Measurements from ENCODE around the gene SSC5D. TPM values are rescaled to one million over a fixed set of nuclear protein-coding genes. Genes with fewer than 3 reads are reported as not detected.

SSC5D gene
- total RNA-seq, 1 donor, result 77.4 TPM

DNA sequence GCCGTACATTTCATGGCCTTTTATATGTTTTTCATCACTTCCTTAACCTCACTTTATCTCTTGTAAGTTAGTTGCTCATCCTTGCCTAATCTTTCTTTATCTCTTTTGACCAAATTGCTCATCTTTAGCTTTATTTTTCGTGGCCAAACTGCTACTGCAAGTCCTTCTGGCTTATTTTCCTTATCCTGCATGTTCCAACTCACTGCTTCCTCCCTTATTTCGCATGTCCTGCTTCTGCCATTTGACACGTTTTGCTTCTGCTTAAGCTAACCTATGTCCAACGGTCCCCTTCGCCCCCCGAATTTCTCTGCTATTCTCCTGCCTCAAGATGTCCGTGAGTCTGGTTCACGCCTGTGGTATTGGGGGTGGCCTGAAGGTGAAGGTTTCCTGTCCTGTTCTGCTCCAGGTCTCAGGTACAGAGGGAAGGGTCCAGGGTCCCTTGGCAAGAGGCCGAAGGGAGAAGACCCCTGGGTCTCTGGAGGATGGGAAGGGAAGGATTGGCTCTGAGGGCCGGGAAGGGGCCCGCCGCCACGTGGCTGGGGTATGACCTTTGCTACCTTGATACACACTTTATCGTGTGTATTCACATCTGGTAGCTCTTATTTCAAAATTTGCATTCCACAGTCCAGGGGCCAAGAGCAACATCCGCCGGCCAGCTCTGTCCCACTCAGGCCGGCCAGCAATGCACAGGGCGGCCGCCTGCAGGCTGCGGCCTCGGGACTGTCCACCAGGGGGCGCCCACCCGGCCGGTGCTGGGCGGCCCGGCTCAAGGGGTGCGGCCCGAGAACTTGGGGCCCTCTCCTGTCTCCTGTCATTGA, 20.8 kb upstream of the SSC5D start:
- DNase-seq (ENCODE audit: insufficient read length, low spot score, missing footprints), result peak; percentile 99
- Histone ChIP-seq H3K27me3 (ENCODE audit: insufficient read depth, low read length) (no peaks in the 10 kb centered on the region), H3K36me3 (ENCODE audit: insufficient read depth, low read length) (no peaks in the 10 kb centered on the region), H3K4me1 (ENCODE audit: insufficient read depth, low read length) (peaks cover 15% of the 10 kb centered on the region), H3K4me2 (ENCODE audit: insufficient read depth, low read length) (peak overlapping the region; percentile 56), H2AFZ (ENCODE audit: low read length) (peak overlapping the region; percentile 65), H3K79me2 (ENCODE audit: insufficient read depth, low read length) (no peaks in the 10 kb centered on the region), H3K4me3 (ENCODE audit: insufficient read depth, low read length) (peak overlapping the region; percentile 31), H4K20me1 (ENCODE audit: insufficient read depth, low read length) (no peaks in the 10 kb centered on the region), H3K27ac (ENCODE audit: low read depth, low read length) (peak overlapping the region; percentile 66), H3K9me3 (ENCODE audit: low read depth, low read length) (no peaks in the 10 kb centered on the region)
- TF ChIP-seq, protein P1, sequence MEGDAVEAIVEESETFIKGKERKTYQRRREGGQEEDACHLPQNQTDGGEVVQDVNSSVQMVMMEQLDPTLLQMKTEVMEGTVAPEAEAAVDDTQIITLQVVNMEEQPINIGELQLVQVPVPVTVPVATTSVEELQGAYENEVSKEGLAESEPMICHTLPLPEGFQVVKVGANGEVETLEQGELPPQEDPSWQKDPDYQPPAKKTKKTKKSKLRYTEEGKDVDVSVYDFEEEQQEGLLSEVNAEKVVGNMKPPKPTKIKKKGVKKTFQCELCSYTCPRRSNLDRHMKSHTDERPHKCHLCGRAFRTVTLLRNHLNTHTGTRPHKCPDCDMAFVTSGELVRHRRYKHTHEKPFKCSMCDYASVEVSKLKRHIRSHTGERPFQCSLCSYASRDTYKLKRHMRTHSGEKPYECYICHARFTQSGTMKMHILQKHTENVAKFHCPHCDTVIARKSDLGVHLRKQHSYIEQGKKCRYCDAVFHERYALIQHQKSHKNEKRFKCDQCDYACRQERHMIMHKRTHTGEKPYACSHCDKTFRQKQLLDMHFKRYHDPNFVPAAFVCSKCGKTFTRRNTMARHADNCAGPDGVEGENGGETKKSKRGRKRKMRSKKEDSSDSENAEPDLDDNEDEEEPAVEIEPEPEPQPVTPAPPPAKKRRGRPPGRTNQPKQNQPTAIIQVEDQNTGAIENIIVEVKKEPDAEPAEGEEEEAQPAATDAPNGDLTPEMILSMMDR (IDR thresholded peaks at IDR 0.05; ENCODE audit: extremely low read depth, low read depth, low read length), result peak; percentile 93

DNA sequence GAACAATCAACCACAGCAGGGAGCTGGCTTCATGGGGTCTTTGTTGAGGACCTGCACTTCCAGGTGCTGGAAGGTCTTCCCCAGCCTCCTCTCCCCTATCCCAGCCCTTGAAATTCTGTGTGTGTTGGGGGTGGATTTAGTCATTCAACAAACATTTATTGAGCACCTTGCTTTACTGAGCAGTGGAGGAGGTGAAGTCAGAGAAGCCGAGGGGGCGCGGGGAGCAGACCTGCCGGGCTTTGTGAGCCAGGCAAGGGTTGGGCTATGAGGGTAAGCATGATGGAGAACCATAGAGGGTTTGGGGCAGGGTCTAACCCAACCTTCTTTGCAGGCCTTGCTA, 20.2 kb upstream of the SSC5D start:
- Histone ChIP-seq H3K9me3 (ENCODE audit: low read depth, low read length) (no peaks in the 10 kb centered on the region), H4K20me1 (ENCODE audit: insufficient read depth, low read length) (no peaks in the 10 kb centered on the region), H2AFZ (ENCODE audit: low read length) (peak overlapping the region; percentile 65), H3K4me2 (ENCODE audit: insufficient read depth, low read length) (peak overlapping the region; percentile 56), H3K27me3 (ENCODE audit: insufficient read depth, low read length) (no peaks in the 10 kb centered on the region), H3K4me1 (ENCODE audit: insufficient read depth, low read length) (peaks cover 20% of the 10 kb centered on the region), H3K36me3 (ENCODE audit: insufficient read depth, low read length) (no peaks in the 10 kb centered on the region), H3K27ac (ENCODE audit: low read depth, low read length) (peak overlapping the region; percentile 52), H3K4me3 (ENCODE audit: insufficient read depth, low read length) (peak overlapping the region; percentile 31), H3K79me2 (ENCODE audit: insufficient read depth, low read length) (no peaks in the 10 kb centered on the region)
- TF ChIP-seq, protein P1 (IDR thresholded peaks at IDR 0.05; ENCODE audit: extremely low read depth, low read depth, low read length), result peak; percentile 12
- no peak for DNase-seq (ENCODE audit: insufficient read length, low spot score, missing footprints)

DNA sequence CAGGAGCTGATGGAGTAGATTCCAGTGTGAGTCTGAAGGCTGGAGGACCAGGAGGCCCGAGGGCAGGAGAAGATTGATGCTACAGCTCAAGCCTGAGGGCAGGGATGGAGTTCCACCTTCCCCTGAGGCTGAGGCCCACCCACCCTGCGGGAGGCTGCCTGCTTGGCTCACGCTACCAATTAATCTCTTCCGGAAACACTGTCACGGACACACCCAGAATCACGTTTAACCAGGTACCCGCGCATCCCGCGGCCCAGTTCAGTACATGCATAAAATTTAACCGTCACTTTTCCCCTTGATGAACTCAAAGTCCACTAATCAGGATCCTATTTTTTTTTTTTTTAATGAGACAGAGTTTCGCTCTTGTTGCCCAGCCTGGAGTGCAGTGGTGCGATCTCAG, 17.0 kb upstream of the SSC5D start:
- DNase-seq (ENCODE audit: insufficient read length, low spot score, missing footprints), result no peak
- Histone ChIP-seq H3K27ac (ENCODE audit: low read depth, low read length) (no peak overlapping the region), H3K4me3 (ENCODE audit: insufficient read depth, low read length) (no peak overlapping the region), H3K4me2 (ENCODE audit: insufficient read depth, low read length) (no peak overlapping the region), H2AFZ (ENCODE audit: low read length) (no peak overlapping the region), H3K79me2 (ENCODE audit: insufficient read depth, low read length) (no peaks in the 10 kb centered on the region), H3K9me3 (ENCODE audit: low read depth, low read length) (no peaks in the 10 kb centered on the region), H3K27me3 (ENCODE audit: insufficient read depth, low read length) (no peaks in the 10 kb centered on the region), H4K20me1 (ENCODE audit: insufficient read depth, low read length) (no peaks in the 10 kb centered on the region), H3K4me1 (ENCODE audit: insufficient read depth, low read length) (peaks cover 39% of the 10 kb centered on the region), H3K36me3 (ENCODE audit: insufficient read depth, low read length) (no peaks in the 10 kb centered on the region)
- TF ChIP-seq, protein P1 (IDR thresholded peaks at IDR 0.05; ENCODE audit: extremely low read depth, low read depth, low read length), result no peak

DNA sequence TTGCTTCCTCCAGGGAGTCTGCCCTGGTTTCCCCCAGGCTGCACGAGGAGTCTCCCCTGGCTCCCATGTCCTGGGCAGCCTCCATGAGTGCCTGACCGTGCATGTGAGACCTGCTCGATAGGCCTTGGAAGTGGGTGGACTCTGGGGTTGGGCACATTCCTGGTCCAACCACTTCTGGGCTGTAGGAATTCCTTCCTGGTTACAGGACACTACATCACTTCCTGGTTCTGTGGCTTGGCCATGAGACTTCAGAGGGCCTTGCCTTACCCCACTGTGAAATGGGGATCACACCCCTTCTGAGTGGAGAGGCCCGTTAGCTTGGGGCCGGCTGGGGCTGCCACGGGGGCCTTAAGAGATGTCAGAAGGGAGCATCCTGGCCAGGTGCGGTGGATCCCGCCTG, 15.8 kb upstream of the SSC5D start:
- Histone ChIP-seq H3K36me3 (ENCODE audit: insufficient read depth, low read length) (no peaks in the 10 kb centered on the region), H2AFZ (ENCODE audit: low read length) (peak overlapping the region; percentile 62), H4K20me1 (ENCODE audit: insufficient read depth, low read length) (no peaks in the 10 kb centered on the region), H3K4me3 (ENCODE audit: insufficient read depth, low read length) (no peak overlapping the region), H3K27ac (ENCODE audit: low read depth, low read length) (peak overlapping the region; percentile 85), H3K79me2 (ENCODE audit: insufficient read depth, low read length) (no peaks in the 10 kb centered on the region), H3K4me1 (ENCODE audit: insufficient read depth, low read length) (peaks cover 34% of the 10 kb centered on the region), H3K9me3 (ENCODE audit: low read depth, low read length) (no peaks in the 10 kb centered on the region), H3K27me3 (ENCODE audit: insufficient read depth, low read length) (no peaks in the 10 kb centered on the region), H3K4me2 (ENCODE audit: insufficient read depth, low read length) (peak overlapping the region; percentile 28)
- TF ChIP-seq, protein P1 (IDR thresholded peaks at IDR 0.05; ENCODE audit: extremely low read depth, low read depth, low read length), result no peak
- peak; percentile 96 for DNase-seq (ENCODE audit: insufficient read length, low spot score, missing footprints)

Measured in osteoblast (primary cell).